Stimulated activated CD4-positive, alpha-beta T cell treated with anti-CD3 and anti-CD28 coated beads, Interleukin-2, amount 100 ng/mL, for 48 hours (primary cell): ENCODE measurements around the gene KRTAP12-4.

Experiments
- DNase-seq, 2 donors: peaks; one replicate each; pipeline ENCODE4 v3.0.0-alpha.2; 2020

The KRTAP12-4 gene

DNA sequence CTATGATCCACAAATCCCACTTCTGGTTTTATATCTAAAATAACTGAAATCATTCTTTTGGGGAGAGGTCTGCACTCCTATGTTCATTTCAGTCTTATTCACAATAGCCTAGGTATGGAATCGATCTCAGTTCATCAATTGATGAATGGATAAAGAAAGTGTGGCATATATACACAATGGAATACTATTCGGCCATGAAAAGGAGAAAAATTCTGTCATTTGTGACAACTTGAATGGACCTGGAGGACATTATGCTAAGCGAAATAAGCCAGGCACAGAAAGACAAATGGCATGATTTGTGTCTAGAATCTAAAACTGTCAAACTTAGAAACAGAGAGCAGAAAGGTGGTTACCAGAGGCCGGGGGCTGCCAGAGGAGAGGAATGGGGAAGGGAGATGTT is 48.0 kb downstream of the KRTAP12-4 start:
- no peak for DNase-seq
